Ectodermal cell (in vitro differentiated cells): Measurements from ENCODE around the gene PRICKLE1.

Source experiments
- H3K27ac ChIP-seq: 2 replicates; pipeline ENCODE4 v1.7.0; 2013; ENCODE audit warnings: mild to moderate bottlenecking, low read depth, low read length; ENCODE audit not compliant: insufficient read depth, poor library complexity, severe bottlenecking
- H3K27me3 ChIP-seq: 2 replicates; pipeline ENCODE4 v1.7.0; 2013; ENCODE audit warnings: mild to moderate bottlenecking, low read length; ENCODE audit not compliant: insufficient read depth, control insufficient read depth, poor library complexity, severe bottlenecking
- H3K36me3 ChIP-seq: one replicate; pipeline ENCODE4 v1.7.0; 2013; ENCODE audit warnings: low read length; ENCODE audit not compliant: control insufficient read depth, insufficient read depth
- H3K4me1 ChIP-seq: one replicate; pipeline ENCODE4 v1.7.0; 2013; ENCODE audit warnings: low read length; ENCODE audit not compliant: control insufficient read depth, insufficient read depth
- H3K4me3 ChIP-seq: 2 replicates; pipeline ENCODE4 v1.7.0; 2013; ENCODE audit warnings: low read depth, low read length, control low read depth; ENCODE audit not compliant: insufficient read depth
- H3K9me3 ChIP-seq: 2 replicates; pipeline ENCODE4 v1.7.0; 2013; ENCODE audit warnings: mild to moderate bottlenecking, low read length, moderate library complexity; ENCODE audit not compliant: control insufficient read depth
- WGBS, 2 experiments: methylation state at CpG; one replicate each; pipeline ENCODE4 v1.1.7; 2013; ENCODE audit warnings: missing lambda C conversion rate in 2 of 2; 5-methylcytosine and 5-hydroxymethylcytosine counted together

PRICKLE1 gene

GRCh38 chr12:42469355-42470175 is 120.0 kb downstream of the PRICKLE1 start:
- Histone ChIP-seq H3K4me1 (peaks cover 43% of the 10 kb centered on the region), H3K4me3 (no peak overlapping the region), H3K9me3 (no peaks in the 10 kb centered on the region), H3K27ac (no peak overlapping the region), H3K36me3 (peaks cover 2% of the 10 kb centered on the region), H3K27me3 (no peaks in the 10 kb centered on the region)
- 90 to 94% methylated on average over 5 to 7 of the region's 7 CpGs for WGBS, 2 experiments

GRCh38 chr12:42468921-42469320 is 120.6 kb downstream of the PRICKLE1 start:
- H3K27me3 ChIP-seq = no peaks in the 10 kb centered on the region
- H3K27ac ChIP-seq = no peak overlapping the region
- H3K4me3 ChIP-seq = no peak overlapping the region
- H3K9me3 ChIP-seq = no peaks in the 10 kb centered on the region
- H3K4me1 ChIP-seq = peaks cover 43% of the 10 kb centered on the region
- H3K36me3 ChIP-seq = peaks cover 6% of the 10 kb centered on the region
- 89 to 91% methylated on average over 3 of the region's 3 CpGs for WGBS, 2 experiments

- 96% methylated on average over 7 to 9 of the region's 9 CpGs for WGBS, 2 experiments
- peaks cover 42% of the 10 kb centered on the region for H3K4me1 ChIP-seq
- H3K36me3 ChIP-seq = peaks cover 6% of the 10 kb centered on the region
- H3K9me3 ChIP-seq = no peaks in the 10 kb centered on the region
- H3K27me3 ChIP-seq = no peaks in the 10 kb centered on the region
- H3K4me3 ChIP-seq = no peak overlapping the region
- no peak overlapping the region for H3K27ac ChIP-seq
These were observed 121.2 kb downstream of the PRICKLE1 start for GRCh38 chr12:42468341-42468821.

GRCh38 chr12:42463671-42464070 is 125.9 kb downstream of the PRICKLE1 start:
- Histone ChIP-seq H3K27me3 (no peaks in the 10 kb centered on the region), H3K36me3 (peaks cover 6% of the 10 kb centered on the region), H3K4me3 (no peak overlapping the region), H3K27ac (no peak overlapping the region), H3K9me3 (no peaks in the 10 kb centered on the region), H3K4me1 (peaks cover 3% of the 10 kb centered on the region)
- WGBS, 2 experiments = 91 to 94% methylated on average over 4 of the region's 4 CpGs

- no peak overlapping the region for H3K27ac ChIP-seq
- WGBS, 2 experiments = 89 to 98% methylated on average over 3 of the region's 3 CpGs
- H3K36me3 ChIP-seq = peaks cover 6% of the 10 kb centered on the region
- H3K4me1 ChIP-seq = no peaks in the 10 kb centered on the region
- no peak overlapping the region for H3K4me3 ChIP-seq
- H3K9me3 ChIP-seq = no peaks in the 10 kb centered on the region
- no peaks in the 10 kb centered on the region for H3K27me3 ChIP-seq
These were observed 127.1 kb downstream of the PRICKLE1 start for GRCh38 chr12:42462486-42462885.

- 87 to 92% methylated on average over 12 of the region's 12 CpGs for WGBS, 2 experiments
- no peak overlapping the region for H3K27ac ChIP-seq
- no peaks in the 10 kb centered on the region for H3K27me3 ChIP-seq
- no peaks in the 10 kb centered on the region for H3K9me3 ChIP-seq
- no peaks in the 10 kb centered on the region for H3K4me1 ChIP-seq
- H3K36me3 ChIP-seq = peaks cover 3% of the 10 kb centered on the region
- no peak overlapping the region for H3K4me3 ChIP-seq
These were observed 130.2 kb downstream of the PRICKLE1 start for GRCh38 chr12:42459336-42459847.

GRCh38 chr12:42458575-42458974 is 131.0 kb downstream of the PRICKLE1 start:
- Histone ChIP-seq H3K9me3 (no peaks in the 10 kb centered on the region), H3K4me1 (no peaks in the 10 kb centered on the region), H3K27me3 (no peaks in the 10 kb centered on the region), H3K36me3 (no peaks in the 10 kb centered on the region), H3K27ac (no peak overlapping the region), H3K4me3 (no peak overlapping the region)
- 79% methylated on average over 2 of the region's 2 CpGs; no CpG with 5 or more reads in 1 of the 2 experiments for WGBS, 2 experiments

GRCh38 chr12:42450248-42450647 is 139.3 kb downstream of the PRICKLE1 start:
- no peak overlapping the region for H3K27ac ChIP-seq
- H3K4me1 ChIP-seq = peaks cover 6% of the 10 kb centered on the region

GRCh38 chr12:42448841-42449240 is 140.7 kb downstream of the PRICKLE1 start:
- Histone ChIP-seq H3K27me3 (no peaks in the 10 kb centered on the region), H3K9me3 (no peaks in the 10 kb centered on the region), H3K4me1 (peaks cover 6% of the 10 kb centered on the region), H3K36me3 (peaks cover 12% of the 10 kb centered on the region), H3K27ac (no peak overlapping the region), H3K4me3 (no peak overlapping the region)
- WGBS, 2 experiments = 93 to 95% methylated on average over 9 of the region's 9 CpGs

More at GRCh38 chr12:42450248-42450647, 139.3 kb downstream of the PRICKLE1 start:
- no peak overlapping the region for H3K4me3 ChIP-seq
- H3K9me3 ChIP-seq = no peaks in the 10 kb centered on the region
- no peaks in the 10 kb centered on the region for H3K27me3 ChIP-seq
- 94 to 98% methylated on average over 2 of the region's 2 CpGs for WGBS, 2 experiments
- H3K36me3 ChIP-seq = peaks cover 11% of the 10 kb centered on the region

- Histone ChIP-seq H3K27ac (peak overlapping the region; percentile 58), H3K27me3 (no peaks in the 10 kb centered on the region), H3K36me3 (peaks cover 25% of the 10 kb centered on the region), H3K4me1 (peaks cover 6% of the 10 kb centered on the region), H3K4me3 (no peak overlapping the region), H3K9me3 (no peaks in the 10 kb centered on the region)
- WGBS, 2 experiments = 33 to 58% methylated on average over 2 of the region's 3 CpGs
These were observed 142.2 kb downstream of the PRICKLE1 start for GRCh38 chr12:42447371-42447786.
